Left ventricle myocardium superior (tissue), 1 donor: ENCODE measurements around the gene MUTYH. TPM values are rescaled to one million over a fixed set of nuclear protein-coding genes. Genes with fewer than 3 reads are reported as not detected.
"Not testable (repeated sequence)": the region's sequence is repeated elsewhere in the genome, so short reads cannot be mapped to it uniquely, and the experiment has no call there.

Source experiments
- ATAC-seq: fragments of 200-7000 bp; cut with Tn5 transposase; one replicate; pipeline ENCODE4 v1.9.1; 2020; ENCODE audit warnings: mild to moderate bottlenecking, moderate library complexity
- DNase-seq: peaks from one replicate; pipeline ENCODE4 v3.0.0-alpha.2; 2020
- intact Hi-C: fragments of 100-400 bp; cut with micrococcal nuclease; formaldehyde crosslinking; loops from one replicate; pipeline ENCODE4 v1.11.0; 2022
- total RNA-seq: library from RNA; stranded (reverse); fragmentation: NEBNext Ultra II Directional; extraction: Animal tissue kit (Norgen Biotek cat#: 25700); gene quantifications from one replicate; pipeline ENCODE4 v1.2.1, GENCODE V29; 2021
- donor health status: DM: no; HTN: yes; CAD: no; lungs with severe emphysema.

MUTYH gene
- total RNA-seq, 1 donor from 2014 or later = 7.7 TPM

DNA sequence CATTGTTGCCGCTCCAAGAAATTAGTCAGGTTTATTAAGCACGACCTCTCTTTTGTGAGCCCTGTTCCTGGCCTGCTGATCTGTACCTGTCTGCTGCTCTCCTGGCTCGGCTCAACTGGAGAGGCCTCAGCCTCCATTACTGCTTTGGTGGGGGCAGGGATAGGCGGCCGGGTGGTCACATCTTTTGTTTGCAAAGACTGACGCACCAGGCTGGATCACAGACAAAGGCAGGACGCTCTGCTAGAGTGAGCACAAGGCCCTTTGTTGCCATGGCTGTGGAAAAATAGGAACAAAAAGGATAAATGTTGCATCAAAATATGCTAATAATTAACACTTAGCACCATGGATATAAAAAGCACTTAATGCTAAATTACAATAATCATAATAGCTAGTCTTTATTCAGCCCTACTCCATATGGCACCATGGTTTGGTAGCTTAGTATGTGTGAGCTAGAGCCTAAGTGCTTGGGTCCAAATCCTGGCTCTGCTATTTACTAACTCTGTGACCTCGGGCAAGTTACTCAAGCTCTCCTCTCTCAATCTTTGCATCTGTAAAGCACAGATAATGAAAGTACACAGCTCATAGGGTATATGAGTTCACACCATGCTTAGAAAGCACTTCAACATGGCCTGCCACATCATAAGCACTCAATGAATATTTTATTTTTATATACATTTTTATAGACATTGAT is 42.4 kb downstream of the MUTYH start:
- ATAC-seq = no peak
- intact Hi-C loops = no loop called here
- no peak for DNase-seq

DNA sequence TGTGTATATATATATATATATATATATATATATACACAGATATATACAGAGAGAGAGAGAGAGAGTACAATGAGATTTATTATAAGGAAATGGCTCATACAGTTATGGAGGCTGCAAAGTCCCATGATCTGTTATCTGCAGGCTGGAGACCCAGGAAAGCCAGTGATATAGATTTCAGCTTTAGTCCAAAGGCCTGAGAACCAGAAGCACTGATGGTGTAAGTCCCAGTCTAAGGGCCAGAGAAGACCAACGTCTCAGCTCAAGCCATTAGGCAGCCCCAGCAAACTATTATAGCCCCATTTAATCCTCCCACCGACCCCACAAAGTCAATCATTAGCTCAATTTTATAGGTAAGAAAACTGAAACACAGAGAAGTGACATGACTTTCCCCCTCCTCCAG is 48.5 kb downstream of the MUTYH start:
- ATAC-seq = no peak
- no peak for DNase-seq
- intact Hi-C loops = no loop called here

DNA sequence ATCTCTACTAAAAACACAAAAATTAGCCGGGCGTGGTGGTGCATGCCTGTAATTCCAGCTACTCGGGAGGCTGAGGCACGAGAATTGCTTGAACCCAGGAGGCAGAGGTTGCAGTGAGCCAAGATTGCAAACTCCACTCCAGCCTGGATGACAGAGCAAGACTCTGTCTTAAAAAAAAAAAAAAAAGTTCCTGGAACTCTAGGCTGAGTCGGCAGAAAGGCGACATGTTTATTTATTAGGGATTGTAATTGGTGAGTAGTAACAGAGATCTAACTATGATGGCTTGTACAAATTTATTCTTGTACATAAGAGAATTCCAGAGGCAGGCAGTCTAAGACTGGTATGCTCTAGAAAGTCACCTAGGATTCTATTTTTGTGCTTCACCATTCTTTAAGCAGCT is 49.2 kb downstream of the MUTYH start:
- intact Hi-C loops, ATAC-seq, DNase-seq: not testable (repeated sequence)

DNA sequence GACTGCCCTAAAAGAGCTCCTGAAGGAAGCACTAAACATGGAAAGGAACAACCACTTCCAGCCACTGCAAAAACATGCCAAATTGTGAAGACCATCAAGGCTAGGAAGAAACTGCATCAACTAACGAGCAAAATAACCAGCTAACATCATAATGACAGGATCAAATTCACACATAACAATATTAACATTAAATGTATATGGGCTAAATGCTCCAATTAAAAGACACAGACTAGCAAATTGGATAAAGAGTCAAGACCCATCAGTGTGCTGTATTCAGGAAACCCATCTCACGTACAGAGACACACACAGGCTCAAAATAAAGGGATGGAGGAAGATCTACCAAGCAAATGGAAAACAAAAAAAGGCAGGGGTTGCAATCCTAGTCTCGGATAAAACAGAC is 53.7 kb downstream of the MUTYH start:
- intact Hi-C loops, ATAC-seq, DNase-seq: not testable (repeated sequence)

DNA sequence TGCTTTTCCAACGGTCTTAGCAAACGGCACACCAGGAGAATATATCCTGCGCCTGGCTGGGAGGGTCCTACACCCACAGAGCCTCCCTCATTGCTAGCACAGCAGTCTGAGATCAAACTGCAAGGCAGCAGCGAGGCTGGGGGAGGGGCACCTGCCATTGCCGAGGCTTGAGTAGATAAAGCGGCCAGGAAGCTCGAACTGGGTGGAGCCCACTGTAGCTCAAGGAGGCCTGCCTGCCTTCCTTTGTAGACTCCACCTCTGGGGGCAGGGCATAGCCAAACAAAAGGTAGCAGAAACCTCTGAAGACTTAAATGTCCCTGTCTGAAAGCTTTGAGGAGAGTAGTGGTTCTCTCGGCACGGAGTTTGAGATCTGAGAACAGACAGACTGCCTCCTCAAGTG is 55.4 kb downstream of the MUTYH start:
- DNase-seq, ATAC-seq: not testable (repeated sequence)

DNA sequence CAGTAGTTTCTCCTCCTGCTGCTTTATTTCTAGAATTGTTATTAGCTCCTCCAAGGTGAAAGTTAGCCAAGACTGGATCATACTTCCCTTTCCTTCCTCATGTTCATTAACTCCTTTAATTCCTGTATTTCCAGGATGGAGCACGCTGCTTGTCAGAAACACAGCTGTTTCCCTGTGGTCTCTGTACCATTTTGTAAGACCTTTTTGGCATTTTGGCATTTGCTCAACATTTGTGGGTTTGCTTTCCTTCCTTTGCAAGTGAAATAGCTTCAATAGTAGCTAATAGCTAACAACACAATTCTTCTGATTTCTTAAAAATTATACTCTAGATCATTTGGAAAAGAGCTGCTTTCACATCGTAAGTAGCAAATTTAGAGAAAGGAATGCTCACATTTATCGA is 57.9 kb downstream of the MUTYH start:
- no peak for DNase-seq
- no peak for ATAC-seq
- intact Hi-C loops = no loop called here

More for the DNA sequence above, 55.4 kb downstream of the MUTYH start:
- intact Hi-C loops = not testable (repeated sequence)

Other genes with a start within 250 kb of the MUTYH start
- gene ZSWIM5, start 133.8 kb downstream of the MUTYH start, total RNA-seq = 0.84 TPM
- not detected for gene HPDL, start 13.5 kb downstream of the MUTYH start, total RNA-seq
- gene TOE1, start 270 bp downstream of the MUTYH start, total RNA-seq = 3.5 TPM
- gene TESK2, start 150.7 kb upstream of the MUTYH start, total RNA-seq = 1.9 TPM
- gene CCDC163, start 159.6 kb upstream of the MUTYH start, total RNA-seq = 0.30 TPM
- gene MMACHC, start 159.9 kb upstream of the MUTYH start, total RNA-seq = 24.7 TPM
- gene PRDX1, start 181.4 kb upstream of the MUTYH start, total RNA-seq = 311 TPM
- gene AKR1A1, start 210.4 kb upstream of the MUTYH start, total RNA-seq = 43.2 TPM
- 29.5 TPM for gene NASP, start 243.6 kb upstream of the MUTYH start, total RNA-seq